HEK293 (cell line): Measurements from ENCODE around the gene LCN10.
"Not testable (repeated sequence)": the region's sequence is repeated elsewhere in the genome, so short reads cannot be mapped to it uniquely, and the experiment has no call there.

Source experiments
- CTCF ChIP-seq: fragments of 450-650 bp; formaldehyde crosslinking; IDR thresholded peaks from 2 replicates; pipeline ENCODE4 v1.5.1; 2016; ENCODE audit warnings: missing biosample characterization, missing genetic modification characterization
- IKZF3 ChIP-seq: fragments of 450-650 bp; IDR thresholded peaks from 2 replicates; pipeline ENCODE4 v1.5.0; 2018; ENCODE audit warnings: missing biosample characterization, mild to moderate bottlenecking, missing genetic modification characterization, moderate library complexity
- REST ChIP-seq: fragments of 450-650 bp; formaldehyde crosslinking; IDR thresholded peaks from 2 replicates; pipeline ENCODE4 v1.5.1; 2016; ENCODE audit warnings: missing biosample characterization, missing genetic modification characterization
- ZBTB44 ChIP-seq: fragments of 450-650 bp; IDR thresholded peaks from 2 replicates; pipeline ENCODE4 v1.5.1; 2018; ENCODE audit warnings: missing biosample characterization, mild to moderate bottlenecking, missing genetic modification characterization
- ZNF16 ChIP-seq: fragments of 450-650 bp; formaldehyde crosslinking; IDR thresholded peaks from 2 replicates; pipeline ENCODE4 v1.5.1; 2016; ENCODE audit warnings: low read depth, missing biosample characterization, missing genetic modification characterization
- ZNF202 ChIP-seq: fragments of 450-650 bp; formaldehyde crosslinking; IDR thresholded peaks from 2 replicates; pipeline ENCODE4 v1.5.1; 2016; ENCODE audit warnings: missing biosample characterization, missing genetic modification characterization, borderline replicate concordance
- ZNF23 ChIP-seq: fragments of 450-650 bp; formaldehyde crosslinking; IDR thresholded peaks from 2 replicates; pipeline ENCODE4 v1.5.1; 2016; ENCODE audit warnings: missing biosample characterization, missing genetic modification characterization, borderline replicate concordance
- ZNF510 ChIP-seq: fragments of 450-650 bp; formaldehyde crosslinking; IDR thresholded peaks from 2 replicates; pipeline ENCODE4 v1.5.1; 2018; ENCODE audit warnings: mild to moderate bottlenecking, missing genetic modification characterization, missing biosample characterization; ENCODE audit not compliant: insufficient replicate concordance
- ZNF549 ChIP-seq: fragments of 450-650 bp; IDR thresholded peaks from 2 replicates; pipeline ENCODE4 v1.5.1; 2018; ENCODE audit warnings: missing biosample characterization, missing genetic modification characterization, mild to moderate bottlenecking, inconsistent platforms, moderate library complexity
- ZNF580 ChIP-seq: fragments of 450-650 bp; formaldehyde crosslinking; IDR thresholded peaks from 2 replicates; pipeline ENCODE4 v1.5.1; 2016; ENCODE audit warnings: missing biosample characterization, missing genetic modification characterization
- ZNF692 ChIP-seq: fragments of 450-650 bp; formaldehyde crosslinking; IDR thresholded peaks from 2 replicates; pipeline ENCODE4 v1.5.1; 2016; ENCODE audit warnings: missing biosample characterization, missing genetic modification characterization

- not testable (repeated sequence) for TF ChIP-seq ZNF202; CTCF (tag by site-specific recombination); ZNF510 (tag by site-specific recombination); ZNF549 (tag by site-specific recombination); ZNF580 (tag by site-specific recombination); ZBTB44; ZNF16 (tag by site-specific recombination); ZNF23 (tag by site-specific recombination); ZNF692 (tag by site-specific recombination); IKZF3; REST (tag by site-specific recombination)
Observed at GRCh38 chr9:136755302-136756133, 12.8 kb upstream of the LCN10 start.
